ENCODE data around the gene LEF1. TPM values are rescaled to one million over a fixed set of nuclear protein-coding genes. Genes with fewer than 3 reads are reported as not detected.

Gene LEF1
- total and polyA plus RNA-seq, 9 of the 15 experiments (the other 6 are each of a cell fraction or from before 2014, with no cell fraction given): 15.1 to 81.1 (median 29.7) TPM

GRCh38 chr4:108148316-108148715 lies 20.4 kb downstream of the LEF1 start:
- no peak overlapping the region for H3K4me3 ChIP-seq
- CTCF ChIA-PET (ENCODE audit: low intra/inter-chr PET ratio): no interaction called here
- DNase-seq (ENCODE audit: extremely low read depth in 1 of 4, low spot score in 3 of 4) (peak in 1 of 4 experiments; percentile 8), ATAC-seq (peak; percentile 57), FAIRE-seq (no peak)
- in situ Hi-C loops (cut with MboI): no loop called here
- peaks cover 0 to 6% of the 10 kb centered on the region in 2 experiments; a peak in 3 of 5 replicates for H3K4me1 ChIP-seq (replicated peaks in 1 of 2; ENCODE audit: control insufficient read depth in 2 of 2, insufficient read depth in 2 of 2, low read length in 2 of 2)
- no peak overlapping the region for H2AFZ ChIP-seq (ENCODE audit: low read depth, low read length)
- no TSS peak for BruUV-seq (replicated peaks)
- no peaks in the 10 kb centered on the region for H3K9me3 ChIP-seq (replicated peaks; ENCODE audit: control insufficient read depth, insufficient read depth, low read depth, low read length)
- H3K27me3 ChIP-seq (ENCODE audit: control insufficient read depth in 2 of 2, insufficient read depth in 2 of 2, low read length in 2 of 2): no peaks in the 10 kb centered on the region
- no peaks in the 10 kb centered on the region for H3K9me1 ChIP-seq (ENCODE audit: control insufficient read depth, insufficient read depth, low read length)
- 0 out of 2 replicates have a peak, but pooled peaks have one; percentile 5 for TF ChIP-seq JUND (IDR thresholded peaks at IDR 0.05; ENCODE audit: borderline replicate concordance, low read depth, low read length)
- no peak for TF ChIP-seq JUND (tag; IDR thresholded peaks at IDR 0.05; ENCODE audit: borderline replicate concordance, low read depth, low read length)
- peak; percentile 17; the same call in 1 of the 2 replicates for TF ChIP-seq ATF7 (IDR thresholded peaks at IDR 0.05)
- TF ChIP-seq, protein P1, sequence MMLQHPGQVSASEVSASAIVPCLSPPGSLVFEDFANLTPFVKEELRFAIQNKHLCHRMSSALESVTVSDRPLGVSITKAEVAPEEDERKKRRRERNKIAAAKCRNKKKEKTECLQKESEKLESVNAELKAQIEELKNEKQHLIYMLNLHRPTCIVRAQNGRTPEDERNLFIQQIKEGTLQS (IDR thresholded peaks at IDR 0.05): peak; percentile 32; the same call in 1 of the 2 replicates
- TF ChIP-seq, protein P1 (CRISPR knock-in tag; conservative IDR thresholded peaks at IDR 0.05): no peak
- 0 out of 2 replicates have a peak, but pooled peaks have one; percentile 20 for TF ChIP-seq CREM (IDR thresholded peaks at IDR 0.05; ENCODE audit: low read depth)
- no peak for TF ChIP-seq SREBF1 (IDR thresholded peaks at IDR 0.05; ENCODE audit: borderline replicate concordance, low read depth, low read length)
- no peak for TF ChIP-seq MEIS2 (IDR thresholded peaks at IDR 0.05; ENCODE audit: partially characterized antibody)
- H3K36me3 ChIP-seq (ENCODE audit: control insufficient read depth, insufficient read depth, low read length): peaks cover 17% of the 10 kb centered on the region
- 0 out of 3 replicates have a peak, but pooled peaks cover 2% of the 10 kb centered on the region for H3K79me2 ChIP-seq (ENCODE audit: control insufficient read depth, insufficient read depth, low read length)
- no peaks in the 10 kb centered on the region for H4K20me1 ChIP-seq (replicated peaks; ENCODE audit: control insufficient read depth, insufficient read depth, low read length)
- intact Hi-C loops (cut with micrococcal nuclease): no loop called here
- no peak overlapping the region for H3K4me2 ChIP-seq (ENCODE audit: insufficient read depth, low read length)
- no peak overlapping the region for H3K9ac ChIP-seq (ENCODE audit: insufficient read depth in 1 of 2, low read depth in 2 of 2, low read length in 2 of 2)
- POLR2A ChIA-PET: no interaction called here
- 59% methylated on average over 1 of the region's 1 CpG for WGBS (ENCODE audit: insufficient coverage, low coverage, missing lambda C conversion rate)
- no peak overlapping the region for H3K27ac ChIP-seq (ENCODE audit: extremely low read depth, low read depth, low read length)

All from K562 (cell line).